Gastrocnemius medialis (tissue), 4 donors: Measurements from ENCODE around the gene ID1.
"Not testable (repeated sequence)": the region's sequence is repeated elsewhere in the genome, so short reads cannot be mapped to it uniquely, and the experiment has no call there.

Experiments
- POLR2A ChIP-seq, 2 donors: fragments of 450-650 bp; IDR thresholded peaks; one replicate each; pipeline ENCODE4 v1.6.1; 2017; ENCODE audit warnings: antibody characterized with exemption in 2 of 2, mild to moderate bottlenecking in 2 of 2, moderate library complexity in 2 of 2
- TF ChIP-seq, protein P1 (sequence below), 5 experiments: fragments of 450-650 bp in 3 of 5; fragments of 200-600 bp in 2 of 5; sonication (generic) in 2 of 5; IDR thresholded peaks in 4 of 5; conservative IDR thresholded peaks in 1 of 5; 1 replicate in 4 of 5; 2 replicates in 1 of 5; pipeline ENCODE4 v1.5.1; 2016 to 2019; ENCODE audit warnings: antibody characterized with exemption in 5 of 5, mild to moderate bottlenecking in 3 of 5, moderate library complexity in 3 of 5

- TF ChIP-seq, protein P1, sequence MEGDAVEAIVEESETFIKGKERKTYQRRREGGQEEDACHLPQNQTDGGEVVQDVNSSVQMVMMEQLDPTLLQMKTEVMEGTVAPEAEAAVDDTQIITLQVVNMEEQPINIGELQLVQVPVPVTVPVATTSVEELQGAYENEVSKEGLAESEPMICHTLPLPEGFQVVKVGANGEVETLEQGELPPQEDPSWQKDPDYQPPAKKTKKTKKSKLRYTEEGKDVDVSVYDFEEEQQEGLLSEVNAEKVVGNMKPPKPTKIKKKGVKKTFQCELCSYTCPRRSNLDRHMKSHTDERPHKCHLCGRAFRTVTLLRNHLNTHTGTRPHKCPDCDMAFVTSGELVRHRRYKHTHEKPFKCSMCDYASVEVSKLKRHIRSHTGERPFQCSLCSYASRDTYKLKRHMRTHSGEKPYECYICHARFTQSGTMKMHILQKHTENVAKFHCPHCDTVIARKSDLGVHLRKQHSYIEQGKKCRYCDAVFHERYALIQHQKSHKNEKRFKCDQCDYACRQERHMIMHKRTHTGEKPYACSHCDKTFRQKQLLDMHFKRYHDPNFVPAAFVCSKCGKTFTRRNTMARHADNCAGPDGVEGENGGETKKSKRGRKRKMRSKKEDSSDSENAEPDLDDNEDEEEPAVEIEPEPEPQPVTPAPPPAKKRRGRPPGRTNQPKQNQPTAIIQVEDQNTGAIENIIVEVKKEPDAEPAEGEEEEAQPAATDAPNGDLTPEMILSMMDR (IDR thresholded peaks at IDR 0.05 in 4 of 5, conservative IDR thresholded peaks at IDR 0.05 in 1 of 5): not testable (repeated sequence)
- TF ChIP-seq POLR2A (IDR thresholded peaks at IDR 0.05): not testable (repeated sequence)
Observed at GRCh38 chr20:31574986-31575385, 30.1 kb upstream of the ID1 start.
